ENCODE results near the gene MAN2C1.
"Not testable (repeated sequence)": the region's sequence is repeated elsewhere in the genome, so short reads cannot be mapped to it uniquely, and the experiment has no call there.

MAN2C1 gene

DNA sequence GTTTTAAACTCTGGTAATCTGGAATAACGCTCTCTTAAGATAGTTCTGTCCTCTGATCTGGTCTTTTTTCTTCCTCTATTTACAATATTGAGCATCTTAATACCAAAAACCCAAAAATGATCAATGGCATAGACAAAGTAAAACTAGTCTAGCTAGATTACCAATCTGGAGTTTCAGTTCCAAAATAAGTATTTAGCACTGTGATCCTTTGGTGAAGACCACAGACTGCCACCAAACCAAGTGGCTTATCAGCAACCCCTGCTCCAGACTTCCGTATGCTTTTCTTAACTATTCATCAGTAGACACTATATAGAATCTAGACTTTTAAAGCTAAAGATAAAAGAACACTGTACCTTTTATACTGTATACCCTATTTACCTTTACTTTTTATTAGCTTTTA lies 35.5 kb upstream of the MAN2C1 start:
- Histone ChIP-seq H2AFZ (ENCODE audit: low read length) (no peak overlapping the region), H2BK15ac (ENCODE audit: low read length) (no peak overlapping the region), H2BK12ac (ENCODE audit: low read length) (no peak overlapping the region), H3K14ac (ENCODE audit: low read length) (no peak overlapping the region), H3K27ac (replicated peaks; ENCODE audit: low read length) (no peak overlapping the region), H3K23ac (ENCODE audit: low read depth, low read length, poor library complexity) (no peak overlapping the region), H2BK5ac (ENCODE audit: low read length) (no peak overlapping the region), H3K18ac (ENCODE audit: low read length) (no peak overlapping the region), H3K9me3 (replicated peaks in 1 of 2; ENCODE audit: control insufficient read depth in 2 of 2, insufficient read depth in 1 of 2, low read depth in 1 of 2, low read length in 2 of 2) (no peaks in the 10 kb centered on the region), H4K8ac (ENCODE audit: low read depth, low read length) (no peak overlapping the region), H3K79me1 (ENCODE audit: low read depth, low read length) (no peaks in the 10 kb centered on the region), H3K4me3 (ENCODE audit: low read length in 2 of 2) (no peak overlapping the region), H3K36me3 (replicated peaks in 1 of 2; ENCODE audit: control insufficient read depth in 2 of 2, insufficient read depth in 2 of 2, low read length in 2 of 2) (peaks cover 22 to 94% of the 10 kb centered on the region in 2 donors), H3K4ac (ENCODE audit: low read length) (no peak overlapping the region), H3K27me3 (ENCODE audit: control insufficient read depth in 3 of 3, insufficient read depth in 3 of 3, low read depth in 1 of 3, low read length in 3 of 3) (no peaks in the 10 kb centered on the region), H3K4me1 (ENCODE audit: control insufficient read depth in 2 of 2, insufficient read depth in 1 of 2, low read depth in 1 of 2, low read length in 2 of 2) (no peaks in the 10 kb centered on the region), H2AK5ac (ENCODE audit: low read depth, low read length) (no peak overlapping the region), H3K9ac (ENCODE audit: low read depth, low read length, poor library complexity) (no peak overlapping the region), H4K91ac (ENCODE audit: low read depth, low read length, poor library complexity) (no peak overlapping the region), H2BK120ac (ENCODE audit: low read depth, low read length) (no peak overlapping the region), H3K4me2 (ENCODE audit: insufficient read depth, low read length, poor library complexity, severe bottlenecking) (no peak overlapping the region)
- no CpG with 5 or more reads among the region's 2 CpGs for WGBS, 2 donors (ENCODE audit: extremely low coverage in 2 of 2, insufficient read length in 2 of 2, insufficient replicate concordance in 1 of 2)
- no peak for DNase-seq (ENCODE audit: low spot score)

DNA sequence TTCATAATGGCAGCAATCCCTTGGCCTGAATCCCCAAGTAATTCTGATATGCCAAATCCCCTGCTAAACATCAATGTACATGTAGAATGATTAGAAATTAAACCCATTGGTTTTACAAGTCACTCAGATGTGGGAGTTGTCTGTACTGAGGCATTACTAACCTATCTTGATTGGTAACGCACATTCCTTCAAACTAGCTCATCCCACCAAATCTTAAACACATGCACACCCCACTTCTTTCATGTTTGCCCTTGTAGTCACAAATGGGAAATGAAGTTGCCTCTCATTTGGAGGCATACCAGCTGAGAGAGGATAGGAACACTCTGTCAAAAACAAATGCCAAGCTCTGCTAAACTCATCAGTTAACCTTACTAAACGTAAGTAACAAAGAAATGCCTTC lies 29.1 kb upstream of the MAN2C1 start:
- no peak overlapping the region for H3K9ac ChIP-seq (ENCODE audit: low read depth, low read length, poor library complexity)
- H3K23ac ChIP-seq (ENCODE audit: low read depth, low read length, poor library complexity): no peak overlapping the region
- no peak overlapping the region for H3K4me2 ChIP-seq (ENCODE audit: insufficient read depth, low read length, poor library complexity, severe bottlenecking)
- DNase-seq (ENCODE audit: low spot score): no peak
- no peak overlapping the region for H4K91ac ChIP-seq (ENCODE audit: low read depth, low read length, poor library complexity)
- no peaks in the 10 kb centered on the region for H3K79me1 ChIP-seq (ENCODE audit: low read depth, low read length)
- WGBS, 2 donors (ENCODE audit: extremely low coverage in 2 of 2, insufficient read length in 2 of 2, insufficient replicate concordance in 1 of 2): no CpG with 5 or more reads among the region's 2 CpGs
- H2AK5ac ChIP-seq (ENCODE audit: low read depth, low read length): no peak overlapping the region
- H2AFZ ChIP-seq (ENCODE audit: low read length): no peak overlapping the region
- no peak overlapping the region for H2BK5ac ChIP-seq (ENCODE audit: low read length)
- H3K27me3 ChIP-seq (ENCODE audit: control insufficient read depth in 3 of 3, insufficient read depth in 3 of 3, low read depth in 1 of 3, low read length in 3 of 3): no peaks in the 10 kb centered on the region
- peaks cover 31 to 97% of the 10 kb centered on the region in 2 donors for H3K36me3 ChIP-seq (replicated peaks in 1 of 2; ENCODE audit: control insufficient read depth in 2 of 2, insufficient read depth in 2 of 2, low read length in 2 of 2)
- no peak overlapping the region for H4K8ac ChIP-seq (ENCODE audit: low read depth, low read length)
- no peak overlapping the region for H3K14ac ChIP-seq (ENCODE audit: low read length)
- H3K4me1 ChIP-seq (ENCODE audit: control insufficient read depth in 2 of 2, insufficient read depth in 1 of 2, low read depth in 1 of 2, low read length in 2 of 2): no peaks in the 10 kb centered on the region
- H2BK15ac ChIP-seq (ENCODE audit: low read length): no peak overlapping the region
- H2BK12ac ChIP-seq (ENCODE audit: low read length): no peak overlapping the region
- no peak overlapping the region for H3K4ac ChIP-seq (ENCODE audit: low read length)
- no peak overlapping the region for H3K4me3 ChIP-seq (ENCODE audit: low read length in 2 of 2)
- H3K9me3 ChIP-seq (replicated peaks in 1 of 2; ENCODE audit: control insufficient read depth in 2 of 2, insufficient read depth in 1 of 2, low read depth in 1 of 2, low read length in 2 of 2): no peaks in the 10 kb centered on the region
- H3K18ac ChIP-seq (ENCODE audit: low read length): no peak overlapping the region
- no peak overlapping the region for H2BK120ac ChIP-seq (ENCODE audit: low read depth, low read length)
- no peak overlapping the region for H3K27ac ChIP-seq (replicated peaks; ENCODE audit: low read length)

DNA sequence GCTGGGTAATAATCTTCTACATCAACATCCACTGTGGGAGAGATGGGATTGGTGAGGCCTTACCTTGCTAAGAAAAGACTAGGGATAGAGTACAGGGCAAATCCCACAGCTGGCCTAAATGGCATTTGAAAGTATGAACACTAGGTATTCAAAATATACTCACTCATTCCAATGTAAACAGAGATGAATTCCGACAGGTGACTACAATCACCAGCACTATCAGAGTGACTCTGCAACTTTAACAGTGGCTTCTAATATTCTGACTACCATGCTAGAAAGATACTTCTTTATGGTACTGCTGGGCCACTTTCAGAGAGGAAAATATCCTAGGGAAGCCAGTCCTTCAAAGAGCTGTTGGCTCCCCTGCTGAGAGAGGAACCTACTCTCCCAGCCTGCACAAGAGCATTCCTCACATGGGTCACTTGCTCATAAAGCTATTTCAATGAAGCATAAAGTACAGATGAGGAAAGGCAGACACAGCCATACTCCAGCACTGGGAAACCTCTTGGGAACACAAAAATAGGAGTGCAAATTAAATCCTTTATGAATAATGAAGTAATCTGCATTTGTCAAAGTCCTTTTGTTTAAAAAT lies 21.5 kb upstream of the MAN2C1 start:
- Histone ChIP-seq H3K9me3 (replicated peaks in 1 of 2; ENCODE audit: control insufficient read depth in 2 of 2, insufficient read depth in 1 of 2, low read depth in 1 of 2, low read length in 2 of 2) (no peaks in the 10 kb centered on the region), H3K79me1 (ENCODE audit: low read depth, low read length) (peaks cover 8% of the 10 kb centered on the region), H2BK15ac (ENCODE audit: low read length) (no peak overlapping the region), H3K4ac (ENCODE audit: low read length) (no peak overlapping the region), H4K8ac (ENCODE audit: low read depth, low read length) (no peak overlapping the region), H3K36me3 (replicated peaks in 1 of 2; ENCODE audit: control insufficient read depth in 2 of 2, insufficient read depth in 2 of 2, low read length in 2 of 2) (peaks cover 49 to 100% of the 10 kb centered on the region in 2 donors), H3K27ac (replicated peaks; ENCODE audit: low read length) (no peak overlapping the region), H2AK5ac (ENCODE audit: low read depth, low read length) (no peak overlapping the region), H3K4me1 (ENCODE audit: control insufficient read depth in 2 of 2, insufficient read depth in 1 of 2, low read depth in 1 of 2, low read length in 2 of 2) (peaks cover 0 to 2% of the 10 kb centered on the region in 2 donors), H2AFZ (ENCODE audit: low read length) (no peak overlapping the region), H3K18ac (ENCODE audit: low read length) (no peak overlapping the region), H2BK5ac (ENCODE audit: low read length) (no peak overlapping the region), H3K23ac (ENCODE audit: low read depth, low read length, poor library complexity) (no peak overlapping the region), H3K4me2 (ENCODE audit: insufficient read depth, low read length, poor library complexity, severe bottlenecking) (no peak overlapping the region), H2BK12ac (ENCODE audit: low read length) (no peak overlapping the region), H2BK120ac (ENCODE audit: low read depth, low read length) (no peak overlapping the region), H3K4me3 (ENCODE audit: low read length in 2 of 2) (no peak overlapping the region), H4K91ac (ENCODE audit: low read depth, low read length, poor library complexity) (no peak overlapping the region), H3K27me3 (ENCODE audit: control insufficient read depth in 3 of 3, insufficient read depth in 3 of 3, low read depth in 1 of 3, low read length in 3 of 3) (no peaks in the 10 kb centered on the region), H3K14ac (ENCODE audit: low read length) (no peak overlapping the region), H3K9ac (ENCODE audit: low read depth, low read length, poor library complexity) (no peak overlapping the region)
- no peak for DNase-seq (ENCODE audit: low spot score)
- WGBS, 2 donors (ENCODE audit: extremely low coverage in 2 of 2, insufficient read length in 2 of 2, insufficient replicate concordance in 1 of 2): no CpG with 5 or more reads among the region's 1 CpG

DNA sequence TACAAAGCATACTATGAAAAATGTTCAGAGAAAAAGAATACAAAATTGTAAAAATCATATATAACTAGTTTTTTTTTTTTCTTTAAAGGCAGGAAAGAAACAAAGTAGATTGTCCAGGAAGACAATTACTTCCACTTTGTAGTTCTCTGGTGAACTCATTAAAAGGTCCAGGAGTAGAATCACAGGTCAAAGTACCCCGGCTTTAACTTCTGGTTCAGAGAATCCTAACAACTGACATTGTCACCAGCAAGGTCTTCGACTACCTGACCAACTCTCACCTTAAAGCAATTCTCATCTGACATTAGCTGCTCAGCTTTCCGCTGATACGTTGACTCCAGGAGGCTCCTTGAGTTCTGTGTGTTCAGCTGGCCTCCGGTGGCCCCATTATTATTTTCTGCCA lies 15.6 kb upstream of the MAN2C1 start:
- not testable (repeated sequence) for H3K4me3 ChIP-seq (ENCODE audit: low read length in 2 of 2); H2BK12ac ChIP-seq (ENCODE audit: low read length); H3K9me3 ChIP-seq (replicated peaks in 1 of 2; ENCODE audit: control insufficient read depth in 2 of 2, insufficient read depth in 1 of 2, low read depth in 1 of 2, low read length in 2 of 2); H4K91ac ChIP-seq (ENCODE audit: low read depth, low read length, poor library complexity); H4K8ac ChIP-seq (ENCODE audit: low read depth, low read length); DNase-seq (ENCODE audit: low spot score); H3K27ac ChIP-seq (replicated peaks; ENCODE audit: low read length); H3K4me1 ChIP-seq (ENCODE audit: control insufficient read depth in 2 of 2, insufficient read depth in 1 of 2, low read depth in 1 of 2, low read length in 2 of 2); H3K14ac ChIP-seq (ENCODE audit: low read length); H3K23ac ChIP-seq (ENCODE audit: low read depth, low read length, poor library complexity); H3K4me2 ChIP-seq (ENCODE audit: insufficient read depth, low read length, poor library complexity, severe bottlenecking); H2BK120ac ChIP-seq (ENCODE audit: low read depth, low read length); H2BK5ac ChIP-seq (ENCODE audit: low read length); H2AFZ ChIP-seq (ENCODE audit: low read length); H3K79me1 ChIP-seq (ENCODE audit: low read depth, low read length); H3K18ac ChIP-seq (ENCODE audit: low read length); H2AK5ac ChIP-seq (ENCODE audit: low read depth, low read length); H3K27me3 ChIP-seq (ENCODE audit: control insufficient read depth in 3 of 3, insufficient read depth in 3 of 3, low read depth in 1 of 3, low read length in 3 of 3); H3K9ac ChIP-seq (ENCODE audit: low read depth, low read length, poor library complexity); H3K4ac ChIP-seq (ENCODE audit: low read length); H2BK15ac ChIP-seq (ENCODE audit: low read length)
- WGBS, 2 donors (ENCODE audit: extremely low coverage in 2 of 2, insufficient read length in 2 of 2, insufficient replicate concordance in 1 of 2): no CpG with 5 or more reads among the region's 5 CpGs
- H3K36me3 ChIP-seq (replicated peaks in 1 of 2; ENCODE audit: control insufficient read depth in 2 of 2, insufficient read depth in 2 of 2, low read length in 2 of 2): peaks cover 41 to 99% of the 10 kb centered on the region in 2 donors

Data from neuronal stem cell (in vitro differentiated cells).